Lung (tissue), 12 donors: ENCODE results near the gene C1orf141. TPM values are rescaled to one million over a fixed set of nuclear protein-coding genes. Genes with fewer than 3 reads are reported as not detected.

ENCODE experiments used
- ATAC-seq: fragments of 200-7000 bp; cut with Tn5 transposase; one replicate; pipeline ENCODE4 v1.9.1; 2020; ENCODE audit warnings: moderate number of reproducible peaks; ENCODE audit not compliant: insufficient read depth, low FRiP score
- DNase-seq, 3 donors: peaks; one replicate each; pipeline ENCODE4 v3.0.0-alpha.2; 2013 to 2017
- H3K27ac ChIP-seq, 2 donors: one replicate each; pipeline ENCODE4 v1.5.1; 2013; ENCODE audit warnings: mild to moderate bottlenecking in 2 of 2, moderate library complexity in 2 of 2, control low read depth in 1 of 2, inconsistent platforms in 1 of 2, low read depth in 1 of 2, low read length in 1 of 2
- H3K27me3 ChIP-seq, 3 donors: one replicate each; pipeline ENCODE4 v1.5.1; 2013; ENCODE audit warnings: low read length in 2 of 3; ENCODE audit not compliant: control insufficient read depth in 3 of 3, insufficient read depth in 3 of 3
- H3K36me3 ChIP-seq, 4 donors: one replicate each; pipeline ENCODE4 v1.5.1; 2013; ENCODE audit warnings: low read length in 4 of 4, mild to moderate bottlenecking in 1 of 4, moderate library complexity in 1 of 4; ENCODE audit not compliant: control insufficient read depth in 4 of 4, insufficient read depth in 4 of 4
- H3K4me1 ChIP-seq, 5 donors: one replicate each; pipeline ENCODE4 v1.5.1; 2013; ENCODE audit warnings: low read length in 5 of 5, mild to moderate bottlenecking in 2 of 5, moderate library complexity in 1 of 5; ENCODE audit not compliant: control insufficient read depth in 5 of 5, insufficient read depth in 5 of 5
- H3K4me3 ChIP-seq: one replicate; pipeline ENCODE4 v1.5.1; 2013; ENCODE audit warnings: mild to moderate bottlenecking, control low read depth, moderate library complexity
- H3K9ac ChIP-seq, 2 donors: one replicate each; pipeline ENCODE4 v1.5.1; 2013; ENCODE audit warnings: low read length in 2 of 2, control low read depth in 1 of 2; ENCODE audit not compliant: insufficient read depth in 1 of 2
- H3K9me3 ChIP-seq, 4 donors: one replicate each; pipeline ENCODE4 v1.5.1; 2013; ENCODE audit warnings: low read length in 3 of 4, mild to moderate bottlenecking in 1 of 4, moderate library complexity in 1 of 4; ENCODE audit not compliant: control insufficient read depth in 4 of 4, insufficient read depth in 3 of 4
- WGBS, 2 donors: extraction: QIAGEN DNeasy Blood & Tissue Kit; methylation state at CpG; one replicate each; pipeline ENCODE4 v1.1.7; 2013; 5-methylcytosine and 5-hydroxymethylcytosine counted together
- polyA plus RNA-seq, 2 donors: library from polyadenylated mRNA; stranded (reverse); fragments of 200-250 nt; gene quantifications; one replicate each; pipeline ENCODE4 v1.2.1, GENCODE V29; 2013
- total RNA-seq, 2 donors: library from RNA; depleted of rRNA in 1 of 2; stranded (reverse); fragments of >200 nt in 1 of 2; gene quantifications; one replicate each; pipeline ENCODE4 v1.2.1, GENCODE V29; 2014 to 2021
- TF ChIP-seq, protein P1 (sequence below): IDR thresholded peaks from 2 replicates; pipeline ENCODE4 v1.5.1; 2012; ENCODE audit warnings: mild to moderate bottlenecking; ENCODE audit errors: control extremely low read depth, extremely low read depth
- donor health status: control.
- donor health status: control.
- donor health status: Bipolar disorder and iron deficiency.
- donor health status: healthy.
- donor health status: DM: yes; HTN: yes; CAD: no.

C1orf141 gene
- total and polyA plus RNA-seq, 4 donors, result 0.49 to 11.4 (median 3.2) TPM

GRCh38 chr1:67165468-67166041, 30.8 kb upstream of the C1orf141 start:
- 94 to 96% methylated on average over 4 of the region's 4 CpGs for WGBS, 2 donors
- Histone ChIP-seq H3K27ac (no peak overlapping the region), H3K9ac (no peak overlapping the region), H3K4me1 (no peaks in the 10 kb centered on the region), H3K36me3 (no peaks in the 10 kb centered on the region), H3K9me3 (no peaks in the 10 kb centered on the region), H3K4me3 (no peak overlapping the region), H3K27me3 (no peaks in the 10 kb centered on the region)
- ATAC-seq (no peak), DNase-seq (no peak)
- TF ChIP-seq, protein P1, sequence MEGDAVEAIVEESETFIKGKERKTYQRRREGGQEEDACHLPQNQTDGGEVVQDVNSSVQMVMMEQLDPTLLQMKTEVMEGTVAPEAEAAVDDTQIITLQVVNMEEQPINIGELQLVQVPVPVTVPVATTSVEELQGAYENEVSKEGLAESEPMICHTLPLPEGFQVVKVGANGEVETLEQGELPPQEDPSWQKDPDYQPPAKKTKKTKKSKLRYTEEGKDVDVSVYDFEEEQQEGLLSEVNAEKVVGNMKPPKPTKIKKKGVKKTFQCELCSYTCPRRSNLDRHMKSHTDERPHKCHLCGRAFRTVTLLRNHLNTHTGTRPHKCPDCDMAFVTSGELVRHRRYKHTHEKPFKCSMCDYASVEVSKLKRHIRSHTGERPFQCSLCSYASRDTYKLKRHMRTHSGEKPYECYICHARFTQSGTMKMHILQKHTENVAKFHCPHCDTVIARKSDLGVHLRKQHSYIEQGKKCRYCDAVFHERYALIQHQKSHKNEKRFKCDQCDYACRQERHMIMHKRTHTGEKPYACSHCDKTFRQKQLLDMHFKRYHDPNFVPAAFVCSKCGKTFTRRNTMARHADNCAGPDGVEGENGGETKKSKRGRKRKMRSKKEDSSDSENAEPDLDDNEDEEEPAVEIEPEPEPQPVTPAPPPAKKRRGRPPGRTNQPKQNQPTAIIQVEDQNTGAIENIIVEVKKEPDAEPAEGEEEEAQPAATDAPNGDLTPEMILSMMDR, result no peak

GRCh38 chr1:67162954-67163353, 28.2 kb upstream of the C1orf141 start:
- Histone ChIP-seq H3K4me3 (no peak overlapping the region), H3K9me3 (no peaks in the 10 kb centered on the region), H3K9ac (no peak overlapping the region), H3K4me1 (no peaks in the 10 kb centered on the region), H3K27me3 (no peaks in the 10 kb centered on the region), H3K27ac (no peak overlapping the region), H3K36me3 (no peaks in the 10 kb centered on the region)
- DNase-seq (no peak), ATAC-seq (no peak)
- WGBS, 2 donors, result 65 to 78% methylated on average over 2 of the region's 2 CpGs
- TF ChIP-seq, protein P1, result no peak

DNA sequence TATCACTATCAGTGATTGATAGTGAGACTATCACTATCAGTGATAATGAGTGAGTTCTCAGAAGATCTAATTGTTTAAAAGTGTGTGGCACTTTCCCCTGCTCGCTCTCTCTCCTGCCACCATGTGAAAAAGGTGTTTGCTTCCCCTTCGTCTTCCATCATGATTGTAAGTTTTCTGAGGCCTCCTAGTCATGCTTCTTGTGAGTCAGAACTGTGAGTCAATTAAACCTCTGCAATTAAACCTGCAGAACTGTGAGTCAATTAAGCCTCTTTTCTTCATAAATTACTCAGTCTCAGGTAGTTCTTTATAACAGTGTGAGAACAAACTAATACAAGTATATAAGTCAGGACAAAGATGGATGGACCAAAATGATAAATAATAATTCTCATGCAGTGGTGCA, 24.5 kb upstream of the C1orf141 start:
- Histone ChIP-seq H3K9ac (no peak overlapping the region), H3K4me3 (no peak overlapping the region), H3K27me3 (no peaks in the 10 kb centered on the region), H3K9me3 (no peaks in the 10 kb centered on the region), H3K27ac (no peak overlapping the region), H3K4me1 (no peaks in the 10 kb centered on the region), H3K36me3 (no peaks in the 10 kb centered on the region)
- no peak for DNase-seq
- 75 to 94% methylated on average over 2 of the region's 2 CpGs for WGBS, 2 donors
- no peak for ATAC-seq
- TF ChIP-seq, protein P1, result no peak

DNA sequence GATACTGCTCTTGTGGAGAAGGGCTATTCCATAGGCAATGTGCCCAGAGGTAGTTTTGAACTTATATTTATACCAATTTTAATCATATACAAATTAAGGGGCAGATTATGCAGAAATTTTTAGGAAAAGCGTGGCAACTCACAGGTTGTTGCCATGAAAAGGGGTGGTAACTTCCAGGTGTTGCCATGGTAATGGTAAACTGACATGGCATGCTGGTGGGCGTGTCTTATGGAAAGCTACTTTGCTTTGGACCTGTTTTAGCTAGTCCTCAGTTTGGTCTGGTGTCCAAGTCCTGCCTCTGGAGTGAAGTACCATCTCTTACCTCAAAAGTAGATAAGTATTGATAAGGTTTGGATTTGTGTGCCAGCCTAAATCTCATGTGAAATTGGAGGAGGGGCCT, 23.6 kb upstream of the C1orf141 start:
- H3K4me1 ChIP-seq, result no peaks in the 10 kb centered on the region
- H3K9ac ChIP-seq, result no peak overlapping the region
- 66 to 73% methylated on average over 2 of the region's 2 CpGs for WGBS, 2 donors
- no peaks in the 10 kb centered on the region for H3K36me3 ChIP-seq
- no peak overlapping the region for H3K4me3 ChIP-seq
- no peak for DNase-seq
- peaks cover 0 to 1% (median 0%) of the 10 kb centered on the region in 3 donors for H3K27me3 ChIP-seq
- ATAC-seq, result no peak
- H3K27ac ChIP-seq, result no peak overlapping the region
- TF ChIP-seq, protein P1, result no peak
- H3K9me3 ChIP-seq, result no peaks in the 10 kb centered on the region
